MM.1S (cell line): ENCODE data around the gene NUDT12.

ENCODE experiments used
- DNase-seq: peaks from one replicate; pipeline ENCODE4 v3.0.0-alpha.2; 2015
- H2AFZ ChIP-seq: fragments of 300-600 bp; sonication (generic); 2 replicates; pipeline ENCODE4 v1.6.0; 2016; ENCODE audit warnings: antibody characterized with exemption, low read length
- H3F3A ChIP-seq: fragments of 300-600 bp; sonication (generic); 2 replicates; pipeline ENCODE4 v1.6.1; 2016; ENCODE audit warnings: mild to moderate bottlenecking, antibody characterized with exemption, low read length, moderate library complexity, mixed read lengths; ENCODE audit not compliant: insufficient read depth
- H3K27ac ChIP-seq: fragments of 300-600 bp; sonication (generic); 2 replicates; pipeline ENCODE4 v1.5.1; 2016; ENCODE audit warnings: mild to moderate bottlenecking, low read length
- H3K27me3 ChIP-seq: fragments of 300-600 bp; sonication (generic); replicated peaks from 2 replicates; pipeline ENCODE4 v1.6.0; 2016; ENCODE audit warnings: low read length; ENCODE audit not compliant: insufficient read depth
- H3K36me3 ChIP-seq: fragments of 300-600 bp; sonication (generic); replicated peaks from 2 replicates; pipeline ENCODE4 v1.6.1; 2016; ENCODE audit warnings: mild to moderate bottlenecking, low read length, mixed read lengths; ENCODE audit not compliant: insufficient read depth
- H3K4me1 ChIP-seq: fragments of 300-600 bp; sonication (generic); 2 replicates; pipeline ENCODE4 v1.6.1; 2016; ENCODE audit warnings: low read length, mixed read lengths
- H3K4me2 ChIP-seq: fragments of 300-600 bp; sonication (generic); 2 replicates; pipeline ENCODE4 v1.6.0; 2016; ENCODE audit warnings: low read depth, low read length
- H3K4me3 ChIP-seq: fragments of 300-600 bp; sonication (generic); 2 replicates; pipeline ENCODE4 v1.5.1; 2016; ENCODE audit warnings: low read length, mixed read lengths
- H3K79me2 ChIP-seq: fragments of 300-600 bp; sonication (generic); 2 replicates; pipeline ENCODE4 v1.6.1; 2016; ENCODE audit warnings: mixed run types, low read length, mixed read lengths
- H3K9ac ChIP-seq: fragments of 300-600 bp; sonication (generic); 2 replicates; pipeline ENCODE4 v1.6.1; 2016; ENCODE audit warnings: low read length, mixed read lengths
- H3K9me2 ChIP-seq: fragments of 300-600 bp; sonication (generic); replicated peaks from 2 replicates; pipeline ENCODE4 v1.6.1; 2016; ENCODE audit warnings: mild to moderate bottlenecking, low read length, mixed read lengths; ENCODE audit not compliant: insufficient read depth
- H3K9me3 ChIP-seq: fragments of 300-600 bp; sonication (generic); replicated peaks from 2 replicates; pipeline ENCODE4 v1.6.1; 2016; ENCODE audit warnings: mild to moderate bottlenecking, low read length, mixed read lengths; ENCODE audit not compliant: insufficient read depth
- H4K20me1 ChIP-seq: fragments of 300-600 bp; sonication (generic); 2 replicates; pipeline ENCODE4 v1.6.1; 2016; ENCODE audit warnings: mild to moderate bottlenecking, low read length, moderate library complexity, mixed read lengths; ENCODE audit not compliant: insufficient read depth
- CTCF ChIP-seq: fragments of 300-600 bp; sonication (generic); IDR thresholded peaks from 2 replicates; pipeline ENCODE4 v1.5.1; 2016; ENCODE audit warnings: antibody characterized with exemption, low read length, mixed read lengths
- EZH2 ChIP-seq: fragments of 300-600 bp; sonication (generic); optimal IDR thresholded peaks from 2 replicates; pipeline ENCODE3; 2017; ENCODE audit warnings: low read depth, mild to moderate bottlenecking, antibody characterized with exemption, low read length, mixed read lengths
- EZH2phosphoT487 ChIP-seq: fragments of 300-600 bp; sonication (generic); IDR thresholded peaks from 2 replicates; pipeline ENCODE4 v1.6.1; 2018; ENCODE audit warnings: antibody characterized with exemption, low read length

Gene NUDT12

GRCh38 chr5:103589357-103589756, 26.8 kb upstream of the NUDT12 start:
- H3K27ac ChIP-seq, result no peak overlapping the region
- TF ChIP-seq EZH2 (no peak), EZH2phosphoT487 (no peak), CTCF (no peak)
- H3K4me1 ChIP-seq, result no peaks in the 10 kb centered on the region
- H3K36me3 ChIP-seq, result no peaks in the 10 kb centered on the region
- H3K9me2 ChIP-seq, result no peaks in the 10 kb centered on the region
- no peak for DNase-seq
- H3K79me2 ChIP-seq, result no peaks in the 10 kb centered on the region
- H2AFZ ChIP-seq, result no peak overlapping the region
- H4K20me1 ChIP-seq, result no peaks in the 10 kb centered on the region
- no peak overlapping the region for H3K4me2 ChIP-seq
- H3K9ac ChIP-seq, result no peak overlapping the region
- no peaks in the 10 kb centered on the region for H3K27me3 ChIP-seq
- no peak overlapping the region for H3K4me3 ChIP-seq
- H3F3A ChIP-seq, result no peaks in the 10 kb centered on the region
- no peaks in the 10 kb centered on the region for H3K9me3 ChIP-seq

- no peaks in the 10 kb centered on the region for H3F3A ChIP-seq
- no peaks in the 10 kb centered on the region for H3K9me3 ChIP-seq
- no peaks in the 10 kb centered on the region for H3K27me3 ChIP-seq
- H4K20me1 ChIP-seq, result no peaks in the 10 kb centered on the region
- H3K79me2 ChIP-seq, result no peaks in the 10 kb centered on the region
- no peak overlapping the region for H3K27ac ChIP-seq
- no peak overlapping the region for H3K4me3 ChIP-seq
- H2AFZ ChIP-seq, result no peak overlapping the region
- DNase-seq, result peak; percentile 29
- no peak for TF ChIP-seq EZH2
- TF ChIP-seq CTCF, result peak; percentile 44
- TF ChIP-seq EZH2phosphoT487, result no peak
- H3K36me3 ChIP-seq, result no peaks in the 10 kb centered on the region
- H3K9ac ChIP-seq, result no peak overlapping the region
- no peaks in the 10 kb centered on the region for H3K9me2 ChIP-seq
- no peaks in the 10 kb centered on the region for H3K4me1 ChIP-seq
- no peak overlapping the region for H3K4me2 ChIP-seq
These were observed 24.7 kb upstream of the NUDT12 start for GRCh38 chr5:103587185-103587748.

GRCh38 chr5:103582364-103582763, 19.8 kb upstream of the NUDT12 start:
- DNase-seq, result peak; percentile 54

More at GRCh38 chr5:103582364-103582763, 19.8 kb upstream of the NUDT12 start:
- H3K9me3 ChIP-seq, result no peaks in the 10 kb centered on the region
- no peaks in the 10 kb centered on the region for H4K20me1 ChIP-seq
- H3K4me3 ChIP-seq, result no peak overlapping the region
- H3F3A ChIP-seq, result no peaks in the 10 kb centered on the region
- H2AFZ ChIP-seq, result no peak overlapping the region
- TF ChIP-seq EZH2, result no peak
- TF ChIP-seq EZH2phosphoT487, result no peak
- peak; percentile 51 for TF ChIP-seq CTCF
- H3K27me3 ChIP-seq, result no peaks in the 10 kb centered on the region
- H3K4me1 ChIP-seq, result no peaks in the 10 kb centered on the region
- no peak overlapping the region for H3K27ac ChIP-seq
- H3K9me2 ChIP-seq, result no peaks in the 10 kb centered on the region
- no peaks in the 10 kb centered on the region for H3K36me3 ChIP-seq
- no peak overlapping the region for H3K9ac ChIP-seq
- H3K79me2 ChIP-seq, result no peaks in the 10 kb centered on the region
- H3K4me2 ChIP-seq, result no peak overlapping the region
